ENCODE measurements around the gene EHF. TPM values are rescaled to one million over a fixed set of nuclear protein-coding genes. Genes with fewer than 3 reads are reported as not detected.

The EHF gene
- polyA plus RNA-seq, 1 donor from 2014 or later, result 0.17 TPM

GRCh38 chr11:34616086-34616485 lies 4.8 kb upstream of the EHF start:
- Histone ChIP-seq H3K27me3 (ENCODE audit: insufficient read depth, low read depth, low read length) (no peaks in the 10 kb centered on the region), H3K79me2 (replicated peaks; ENCODE audit: insufficient read depth, low read length) (no peaks in the 10 kb centered on the region), H3F3A (ENCODE audit: insufficient read depth, low read length, poor library complexity, severe bottlenecking) (no peaks in the 10 kb centered on the region), H3K9me2 (ENCODE audit: insufficient read depth, low read length) (no peaks in the 10 kb centered on the region), H4K20me1 (ENCODE audit: insufficient read depth) (no peaks in the 10 kb centered on the region), H3K27ac (ENCODE audit: low read length) (no peak overlapping the region), H3K4me3 (ENCODE audit: low read length) (no peak overlapping the region), H3K4me2 (ENCODE audit: low read length) (no peak overlapping the region), H2AFZ (ENCODE audit: low read depth, low read length) (no peak overlapping the region), H3K9me3 (ENCODE audit: low read length) (no peaks in the 10 kb centered on the region), H3K9ac (ENCODE audit: low read length) (no peak overlapping the region), H3K36me3 (ENCODE audit: insufficient read depth, low read length) (no peaks in the 10 kb centered on the region)
- TF ChIP-seq CTCF (IDR thresholded peaks at IDR 0.05; ENCODE audit: poor library complexity, severe bottlenecking) (no peak), POLR2AphosphoS5 (IDR thresholded peaks at IDR 0.05) (no peak), RAD21 (conservative IDR thresholded peaks at IDR 0.05) (no peak), MXI1 (conservative IDR thresholded peaks at IDR 0.05; ENCODE audit: poor library complexity, severe bottlenecking) (no peak), TAF1 (IDR thresholded peaks at IDR 0.05; ENCODE audit: low read depth) (no peak)
- TF ChIP-seq, protein P1, sequence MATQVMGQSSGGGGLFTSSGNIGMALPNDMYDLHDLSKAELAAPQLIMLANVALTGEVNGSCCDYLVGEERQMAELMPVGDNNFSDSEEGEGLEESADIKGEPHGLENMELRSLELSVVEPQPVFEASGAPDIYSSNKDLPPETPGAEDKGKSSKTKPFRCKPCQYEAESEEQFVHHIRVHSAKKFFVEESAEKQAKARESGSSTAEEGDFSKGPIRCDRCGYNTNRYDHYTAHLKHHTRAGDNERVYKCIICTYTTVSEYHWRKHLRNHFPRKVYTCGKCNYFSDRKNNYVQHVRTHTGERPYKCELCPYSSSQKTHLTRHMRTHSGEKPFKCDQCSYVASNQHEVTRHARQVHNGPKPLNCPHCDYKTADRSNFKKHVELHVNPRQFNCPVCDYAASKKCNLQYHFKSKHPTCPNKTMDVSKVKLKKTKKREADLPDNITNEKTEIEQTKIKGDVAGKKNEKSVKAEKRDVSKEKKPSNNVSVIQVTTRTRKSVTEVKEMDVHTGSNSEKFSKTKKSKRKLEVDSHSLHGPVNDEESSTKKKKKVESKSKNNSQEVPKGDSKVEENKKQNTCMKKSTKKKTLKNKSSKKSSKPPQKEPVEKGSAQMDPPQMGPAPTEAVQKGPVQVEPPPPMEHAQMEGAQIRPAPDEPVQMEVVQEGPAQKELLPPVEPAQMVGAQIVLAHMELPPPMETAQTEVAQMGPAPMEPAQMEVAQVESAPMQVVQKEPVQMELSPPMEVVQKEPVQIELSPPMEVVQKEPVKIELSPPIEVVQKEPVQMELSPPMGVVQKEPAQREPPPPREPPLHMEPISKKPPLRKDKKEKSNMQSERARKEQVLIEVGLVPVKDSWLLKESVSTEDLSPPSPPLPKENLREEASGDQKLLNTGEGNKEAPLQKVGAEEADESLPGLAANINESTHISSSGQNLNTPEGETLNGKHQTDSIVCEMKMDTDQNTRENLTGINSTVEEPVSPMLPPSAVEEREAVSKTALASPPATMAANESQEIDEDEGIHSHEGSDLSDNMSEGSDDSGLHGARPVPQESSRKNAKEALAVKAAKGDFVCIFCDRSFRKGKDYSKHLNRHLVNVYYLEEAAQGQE (IDR thresholded peaks at IDR 0.05; ENCODE audit: borderline replicate concordance), result no peak

GRCh38 chr11:34616830-34617504 lies 3.9 kb upstream of the EHF start:
- Histone ChIP-seq H3K9ac (ENCODE audit: low read length) (no peak overlapping the region), H3K27ac (ENCODE audit: low read length) (no peak overlapping the region), H3K4me2 (ENCODE audit: low read length) (no peak overlapping the region), H3K27me3 (ENCODE audit: insufficient read depth, low read depth, low read length) (no peaks in the 10 kb centered on the region), H3K9me3 (ENCODE audit: low read length) (no peaks in the 10 kb centered on the region), H3K79me2 (replicated peaks; ENCODE audit: insufficient read depth, low read length) (no peaks in the 10 kb centered on the region), H2AFZ (ENCODE audit: low read depth, low read length) (no peak overlapping the region), H3K36me3 (ENCODE audit: insufficient read depth, low read length) (no peaks in the 10 kb centered on the region), H4K20me1 (ENCODE audit: insufficient read depth) (no peaks in the 10 kb centered on the region), H3F3A (ENCODE audit: insufficient read depth, low read length, poor library complexity, severe bottlenecking) (no peaks in the 10 kb centered on the region), H3K4me3 (ENCODE audit: low read length) (no peak overlapping the region), H3K9me2 (ENCODE audit: insufficient read depth, low read length) (no peaks in the 10 kb centered on the region)
- TF ChIP-seq, protein P1 (IDR thresholded peaks at IDR 0.05; ENCODE audit: borderline replicate concordance), result no peak
- TF ChIP-seq RAD21 (conservative IDR thresholded peaks at IDR 0.05) (no peak), CTCF (IDR thresholded peaks at IDR 0.05; ENCODE audit: poor library complexity, severe bottlenecking) (no peak), MXI1 (conservative IDR thresholded peaks at IDR 0.05; ENCODE audit: poor library complexity, severe bottlenecking) (no peak), SMC3 (conservative IDR thresholded peaks at IDR 0.05; ENCODE audit: poor library complexity) (no peak), TAF1 (IDR thresholded peaks at IDR 0.05; ENCODE audit: low read depth) (no peak), EZH2 (IDR thresholded peaks at IDR 0.05; ENCODE audit: borderline replicate concordance, insufficient read depth, low read length, poor library complexity, severe bottlenecking) (no peak), POLR2AphosphoS5 (IDR thresholded peaks at IDR 0.05) (no peak), EP300 (conservative IDR thresholded peaks at IDR 0.05; ENCODE audit: poor library complexity, severe bottlenecking) (no peak)
